ENCODE measurements around the gene SLC24A4.

SLC24A4 gene

GRCh38 chr14:92546347-92547053 is 223.5 kb downstream of the SLC24A4 start:
- no peaks in the 10 kb centered on the region for H3K27me3 ChIP-seq (replicated peaks; ENCODE audit: control insufficient read depth, insufficient read depth, low read length)
- H3K36me3 ChIP-seq (ENCODE audit: control insufficient read depth, insufficient read depth, low read length), result no peaks in the 10 kb centered on the region
- DNase-seq (ENCODE audit: extremely low read depth, insufficient read length), result no peak
- TF ChIP-seq CTCF (IDR thresholded peaks at IDR 0.05; ENCODE audit: insufficient read depth, low read length, poor library complexity, severe bottlenecking), result no peak
- no peak overlapping the region for H3K4me3 ChIP-seq (replicated peaks; ENCODE audit: low read depth, low read length)

GRCh38 chr14:92549105-92549858 is 226.3 kb downstream of the SLC24A4 start:
- DNase-seq (ENCODE audit: extremely low read depth, insufficient read length), result no peak
- Histone ChIP-seq H3K27me3 (replicated peaks; ENCODE audit: control insufficient read depth, insufficient read depth, low read length) (no peaks in the 10 kb centered on the region), H3K4me3 (replicated peaks; ENCODE audit: low read depth, low read length) (no peak overlapping the region), H3K36me3 (ENCODE audit: control insufficient read depth, insufficient read depth, low read length) (no peaks in the 10 kb centered on the region)
- no peak for TF ChIP-seq CTCF (IDR thresholded peaks at IDR 0.05; ENCODE audit: insufficient read depth, low read length, poor library complexity, severe bottlenecking)

- DNase-seq (ENCODE audit: extremely low read depth, insufficient read length), result no peak
- Histone ChIP-seq H3K36me3 (ENCODE audit: control insufficient read depth, insufficient read depth, low read length) (no peaks in the 10 kb centered on the region), H3K27me3 (replicated peaks; ENCODE audit: control insufficient read depth, insufficient read depth, low read length) (no peaks in the 10 kb centered on the region), H3K4me3 (replicated peaks; ENCODE audit: low read depth, low read length) (no peak overlapping the region)
- TF ChIP-seq CTCF (IDR thresholded peaks at IDR 0.05; ENCODE audit: insufficient read depth, low read length, poor library complexity, severe bottlenecking), result no peak
These were observed 226.9 kb downstream of the SLC24A4 start for GRCh38 chr14:92549859-92550230.
